K562 (cell line): ENCODE results near the gene HIPK2. TPM values are rescaled to one million over a fixed set of nuclear protein-coding genes. Genes with fewer than 3 reads are reported as not detected.
A peak's percentile ranks its signal among the peaks of the same experiment; 100 is the strongest.

Experiments
- CBFA2T3 ChIP-seq: fragments of 450-650 bp; IDR thresholded peaks from 2 replicates; pipeline ENCODE4 v1.6.1; 2017
- ETV5 ChIP-seq: sonication (generic); formaldehyde crosslinking; IDR thresholded peaks from 2 replicates; pipeline ENCODE4 v1.4.0; 2020; ENCODE audit warnings: low read depth, mild to moderate bottlenecking, missing genetic modification reagents
- FOXA3 ChIP-seq, 2 experiments: fragments of 450-650 bp in 1 of 2; sonication (generic) in 1 of 2; formaldehyde crosslinking; IDR thresholded peaks in 1 of 2; conservative IDR thresholded peaks in 1 of 2; 2 replicates each; pipeline versions ENCODE4 v1.4.0 to v1.8.0; 2020 to 2022; ENCODE audit warnings: mild to moderate bottlenecking in 2 of 2, missing genetic modification reagents in 1 of 2
- HDAC6 ChIP-seq: IDR thresholded peaks from 2 replicates; pipeline ENCODE4 v1.6.1; 2012; ENCODE audit warnings: low read depth, mild to moderate bottlenecking, control low read depth, inconsistent platforms, low read length, moderate library complexity
- HLTF ChIP-seq: fragments of 450-650 bp; IDR thresholded peaks from 2 replicates; pipeline ENCODE4 v1.6.1; 2016
- KDM2B ChIP-seq: fragments of 250-450 bp; sonication (Bioruptor Pico); IDR thresholded peaks from 2 replicates; pipeline ENCODE4 v1.8.0; 2021; ENCODE audit warnings: mild to moderate bottlenecking, moderate library complexity
- NR4A1 ChIP-seq, 2 experiments: fragments of 250-450 bp in 1 of 2; fragments of 450-650 bp in 1 of 2; sonication (Bioruptor Pico) in 1 of 2; IDR thresholded peaks; 2 replicates each; pipeline versions ENCODE4 v1.4.0 to v1.6.1; 2016 to 2020; ENCODE audit warnings: mild to moderate bottlenecking in 2 of 2, missing compliant biosample characterization in 1 of 2, missing genetic modification characterization in 1 of 2, moderate library complexity in 1 of 2
- RUNX1 ChIP-seq: sonication (generic); IDR thresholded peaks from 2 replicates; pipeline ENCODE4 v1.6.1; 2016; ENCODE audit warnings: antibody characterized with exemption, low read depth
- TCFL5 ChIP-seq: fragments of 250-450 bp; sonication (Bioruptor Pico); conservative IDR thresholded peaks from 2 replicates; pipeline ENCODE4 v1.6.1; 2021; ENCODE audit warnings: mild to moderate bottlenecking, moderate library complexity, matching md5 sums
- XRCC5 ChIP-seq: fragments of 200-400 bp; formaldehyde crosslinking; IDR thresholded peaks from 2 replicates; pipeline ENCODE4 v1.6.1; 2017; ENCODE audit warnings: low read depth, mild to moderate bottlenecking, low read length
- ZKSCAN1 ChIP-seq: fragments of 150-350 bp; IDR thresholded peaks from 2 replicates; pipeline ENCODE4 v1.6.1; 2016; ENCODE audit warnings: low read depth, low read length
- ZNF197 ChIP-seq: fragments of 200-800 bp; sonication (Bioruptor generic); IDR thresholded peaks from 2 replicates; pipeline ENCODE4 v1.6.1; 2016; ENCODE audit warnings: low read depth, missing genetic modification characterization, missing compliant biosample characterization
- polyA plus RNA-seq, 8 experiments: library from polyadenylated mRNA; depleted of rRNA in 4 of 8; stranded (reverse) in 5 of 8; unstranded in 3 of 8; fragments of >200 nt; fragmentation: Nextera tagmentation in 2 of 8; fragmentation: Illumina TruSeq in 1 of 8; extraction: Ambion mirVana in 2 of 8; extraction: Trizol in 1 of 8; gene quantifications; 2 replicates each; pipeline versions ENCODE4 v1.2.1 to v1.2.3, GENCODE V29; 2011 to 2014; ENCODE audit warnings: inconsistent platforms in 1 of 8, missing spikeins in 1 of 8
- total RNA-seq, 7 experiments: library from RNA; depleted of rRNA in 6 of 7; stranded (reverse); fragments of >200 nt in 6 of 7; fragmentation: Illumina TruSeq in 2 of 7; extraction: Trizol in 2 of 7; gene quantifications; 2 replicates each; pipeline versions ENCODE4 v1.2.1 to v1.2.3, GENCODE V29; 2011 to 2021; ENCODE audit warnings: low replicate concordance in 1 of 7
- TF ChIP-seq, protein P1 (sequence below), 2 experiments: fragments of 450-650 bp; IDR thresholded peaks; 2 replicates each; pipeline ENCODE4 v1.6.1; 2016
- TF ChIP-seq, protein P2 (sequence below): sonication (generic); formaldehyde crosslinking; IDR thresholded peaks from 2 replicates; pipeline ENCODE4 v1.8.1; 2023; ENCODE audit warnings: mild to moderate bottlenecking, missing genetic modification reagents
- TF ChIP-seq, protein P3 (sequence below): fragments of 450-650 bp; formaldehyde crosslinking; IDR thresholded peaks from 2 replicates; pipeline ENCODE4 v1.4.0; 2020; ENCODE audit warnings: mild to moderate bottlenecking, moderate library complexity
- TF ChIP-seq, protein P4 (sequence below): fragments of 200-800 bp; sonication (Bioruptor generic); IDR thresholded peaks from 2 replicates; pipeline ENCODE4 v1.6.1; 2016; ENCODE audit warnings: missing genetic modification characterization, missing compliant biosample characterization
- TF ChIP-seq, protein P5 (sequence below): sonication (generic); formaldehyde crosslinking; IDR thresholded peaks from 2 replicates; pipeline ENCODE4 v1.9.0; 2022; ENCODE audit warnings: mild to moderate bottlenecking, missing genetic modification reagents

HIPK2 gene
- total and polyA plus RNA-seq, 9 of the 15 experiments (the other 6 are each of a cell fraction or from before 2014, with no cell fraction given) = 0.69 to 19.8 (median 5.1) TPM

DNA sequence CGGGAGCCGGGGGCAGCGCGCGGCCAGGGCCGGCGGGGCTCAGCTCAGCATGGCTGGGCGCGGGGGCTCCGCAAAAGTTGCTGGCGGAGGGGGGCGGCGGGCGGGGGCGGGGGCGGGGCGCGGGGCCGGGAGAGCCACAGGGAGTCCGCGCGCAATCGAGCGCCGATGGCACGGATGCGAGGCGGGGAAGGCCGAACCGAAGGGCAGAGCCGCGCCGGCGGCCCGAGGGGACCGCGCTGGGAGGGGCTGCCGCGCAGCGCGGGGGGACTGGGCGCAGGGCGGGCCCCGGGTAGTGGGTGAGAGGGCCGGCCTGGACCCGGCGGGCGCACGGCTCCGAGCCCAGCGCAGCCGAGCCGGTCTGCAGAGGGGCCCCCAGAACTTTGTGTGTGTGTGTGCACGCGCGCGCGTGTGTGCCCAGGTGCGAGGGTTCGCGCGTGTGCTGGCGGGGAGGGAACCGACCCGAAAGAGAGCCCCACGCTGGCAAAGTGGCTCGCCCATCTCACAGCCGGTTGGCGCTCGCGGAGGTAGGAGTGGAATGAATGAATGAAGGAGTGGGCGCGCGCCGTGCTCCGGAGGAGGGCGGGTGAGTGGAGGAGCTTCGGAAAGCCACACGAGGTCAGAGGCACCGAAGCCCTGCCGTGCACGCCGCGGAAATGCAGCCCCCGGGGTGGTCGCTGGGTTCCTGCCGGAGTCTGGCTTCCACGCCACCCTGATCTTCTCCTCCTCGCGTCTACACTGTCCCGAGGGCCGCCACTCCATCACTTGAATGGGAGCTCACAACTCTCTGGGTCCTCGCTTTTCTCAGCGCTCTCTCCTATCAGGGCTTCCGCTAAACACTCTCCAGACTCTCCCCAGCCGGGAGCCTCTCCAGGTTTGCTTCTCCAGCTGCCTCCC lies at the start of gene HIPK2 (continued):
- TF ChIP-seq NR4A1 (CRISPR knock-in tag; IDR thresholded peaks at IDR 0.05) = 0 out of 2 replicates have a peak, but pooled peaks have one; percentile 46
- TF ChIP-seq NR4A1 (tag; IDR thresholded peaks at IDR 0.05) = peak; percentile 60; the same call in 1 of the 2 replicates
- TF ChIP-seq, protein P1, sequence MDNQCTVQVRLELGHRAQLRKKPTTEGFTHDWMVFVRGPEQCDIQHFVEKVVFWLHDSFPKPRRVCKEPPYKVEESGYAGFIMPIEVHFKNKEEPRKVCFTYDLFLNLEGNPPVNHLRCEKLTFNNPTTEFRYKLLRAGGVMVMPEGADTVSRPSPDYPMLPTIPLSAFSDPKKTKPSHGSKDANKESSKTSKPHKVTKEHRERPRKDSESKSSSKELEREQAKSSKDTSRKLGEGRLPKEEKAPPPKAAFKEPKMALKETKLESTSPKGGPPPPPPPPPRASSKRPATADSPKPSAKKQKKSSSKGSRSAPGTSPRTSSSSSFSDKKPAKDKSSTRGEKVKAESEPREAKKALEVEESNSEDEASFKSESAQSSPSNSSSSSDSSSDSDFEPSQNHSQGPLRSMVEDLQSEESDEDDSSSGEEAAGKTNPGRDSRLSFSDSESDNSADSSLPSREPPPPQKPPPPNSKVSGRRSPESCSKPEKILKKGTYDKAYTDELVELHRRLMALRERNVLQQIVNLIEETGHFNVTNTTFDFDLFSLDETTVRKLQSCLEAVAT (IDR thresholded peaks at IDR 0.05) = peak in 1 of 2 experiments; percentile 96; a peak in 2 of 4 replicates
- TF ChIP-seq, protein P2, sequence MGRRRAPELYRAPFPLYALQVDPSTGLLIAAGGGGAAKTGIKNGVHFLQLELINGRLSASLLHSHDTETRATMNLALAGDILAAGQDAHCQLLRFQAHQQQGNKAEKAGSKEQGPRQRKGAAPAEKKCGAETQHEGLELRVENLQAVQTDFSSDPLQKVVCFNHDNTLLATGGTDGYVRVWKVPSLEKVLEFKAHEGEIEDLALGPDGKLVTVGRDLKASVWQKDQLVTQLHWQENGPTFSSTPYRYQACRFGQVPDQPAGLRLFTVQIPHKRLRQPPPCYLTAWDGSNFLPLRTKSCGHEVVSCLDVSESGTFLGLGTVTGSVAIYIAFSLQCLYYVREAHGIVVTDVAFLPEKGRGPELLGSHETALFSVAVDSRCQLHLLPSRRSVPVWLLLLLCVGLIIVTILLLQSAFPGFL (CRISPR knock-in tag) = no peak
- peak; percentile 63 for TF ChIP-seq ETV5
- TF ChIP-seq CBFA2T3 = 0 out of 2 replicates have a peak, but pooled peaks have one; percentile 4
- no peak for TF ChIP-seq HDAC6
- TF ChIP-seq HLTF = no peak
- no peak for TF ChIP-seq RUNX1
- no peak for TF ChIP-seq XRCC5
- TF ChIP-seq KDM2B (CRISPR knock-in tag) = peak; percentile 89
- no peak for TF ChIP-seq ZKSCAN1
- TF ChIP-seq, protein P3, sequence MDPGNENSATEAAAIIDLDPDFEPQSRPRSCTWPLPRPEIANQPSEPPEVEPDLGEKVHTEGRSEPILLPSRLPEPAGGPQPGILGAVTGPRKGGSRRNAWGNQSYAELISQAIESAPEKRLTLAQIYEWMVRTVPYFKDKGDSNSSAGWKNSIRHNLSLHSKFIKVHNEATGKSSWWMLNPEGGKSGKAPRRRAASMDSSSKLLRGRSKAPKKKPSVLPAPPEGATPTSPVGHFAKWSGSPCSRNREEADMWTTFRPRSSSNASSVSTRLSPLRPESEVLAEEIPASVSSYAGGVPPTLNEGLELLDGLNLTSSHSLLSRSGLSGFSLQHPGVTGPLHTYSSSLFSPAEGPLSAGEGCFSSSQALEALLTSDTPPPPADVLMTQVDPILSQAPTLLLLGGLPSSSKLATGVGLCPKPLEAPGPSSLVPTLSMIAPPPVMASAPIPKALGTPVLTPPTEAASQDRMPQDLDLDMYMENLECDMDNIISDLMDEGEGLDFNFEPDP (CRISPR knock-in tag) = no peak
- TF ChIP-seq TCFL5 = no peak
- no peak for TF ChIP-seq FOXA3 (CRISPR knock-in tag; conservative IDR thresholded peaks at IDR 0.05 in 1 of 2, IDR thresholded peaks at IDR 0.05 in 1 of 2)
- peak; percentile 69; the same call in 1 of the 2 replicates for TF ChIP-seq ZNF197 (CRISPR knock-in tag)
- TF ChIP-seq, protein P4, sequence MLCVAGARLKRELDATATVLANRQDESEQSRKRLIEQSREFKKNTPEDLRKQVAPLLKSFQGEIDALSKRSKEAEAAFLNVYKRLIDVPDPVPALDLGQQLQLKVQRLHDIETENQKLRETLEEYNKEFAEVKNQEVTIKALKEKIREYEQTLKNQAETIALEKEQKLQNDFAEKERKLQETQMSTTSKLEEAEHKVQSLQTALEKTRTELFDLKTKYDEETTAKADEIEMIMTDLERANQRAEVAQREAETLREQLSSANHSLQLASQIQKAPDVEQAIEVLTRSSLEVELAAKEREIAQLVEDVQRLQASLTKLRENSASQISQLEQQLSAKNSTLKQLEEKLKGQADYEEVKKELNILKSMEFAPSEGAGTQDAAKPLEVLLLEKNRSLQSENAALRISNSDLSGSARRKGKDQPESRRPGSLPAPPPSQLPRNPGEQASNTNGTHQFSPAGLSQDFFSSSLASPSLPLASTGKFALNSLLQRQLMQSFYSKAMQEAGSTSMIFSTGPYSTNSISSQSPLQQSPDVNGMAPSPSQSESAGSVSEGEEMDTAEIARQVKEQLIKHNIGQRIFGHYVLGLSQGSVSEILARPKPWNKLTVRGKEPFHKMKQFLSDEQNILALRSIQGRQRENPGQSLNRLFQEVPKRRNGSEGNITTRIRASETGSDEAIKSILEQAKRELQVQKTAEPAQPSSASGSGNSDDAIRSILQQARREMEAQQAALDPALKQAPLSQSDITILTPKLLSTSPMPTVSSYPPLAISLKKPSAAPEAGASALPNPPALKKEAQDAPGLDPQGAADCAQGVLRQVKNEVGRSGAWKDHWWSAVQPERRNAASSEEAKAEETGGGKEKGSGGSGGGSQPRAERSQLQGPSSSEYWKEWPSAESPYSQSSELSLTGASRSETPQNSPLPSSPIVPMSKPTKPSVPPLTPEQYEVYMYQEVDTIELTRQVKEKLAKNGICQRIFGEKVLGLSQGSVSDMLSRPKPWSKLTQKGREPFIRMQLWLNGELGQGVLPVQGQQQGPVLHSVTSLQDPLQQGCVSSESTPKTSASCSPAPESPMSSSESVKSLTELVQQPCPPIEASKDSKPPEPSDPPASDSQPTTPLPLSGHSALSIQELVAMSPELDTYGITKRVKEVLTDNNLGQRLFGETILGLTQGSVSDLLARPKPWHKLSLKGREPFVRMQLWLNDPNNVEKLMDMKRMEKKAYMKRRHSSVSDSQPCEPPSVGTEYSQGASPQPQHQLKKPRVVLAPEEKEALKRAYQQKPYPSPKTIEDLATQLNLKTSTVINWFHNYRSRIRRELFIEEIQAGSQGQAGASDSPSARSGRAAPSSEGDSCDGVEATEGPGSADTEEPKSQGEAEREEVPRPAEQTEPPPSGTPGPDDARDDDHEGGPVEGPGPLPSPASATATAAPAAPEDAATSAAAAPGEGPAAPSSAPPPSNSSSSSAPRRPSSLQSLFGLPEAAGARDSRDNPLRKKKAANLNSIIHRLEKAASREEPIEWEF = no peak
- TF ChIP-seq, protein P5, sequence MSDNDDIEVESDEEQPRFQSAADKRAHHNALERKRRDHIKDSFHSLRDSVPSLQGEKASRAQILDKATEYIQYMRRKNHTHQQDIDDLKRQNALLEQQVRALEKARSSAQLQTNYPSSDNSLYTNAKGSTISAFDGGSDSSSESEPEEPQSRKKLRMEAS = peak; percentile 91
